GM10266 (cell line): ENCODE measurements around the gene RYR1.
"Not testable (repeated sequence)": the region's sequence is repeated elsewhere in the genome, so short reads cannot be mapped to it uniquely, and the experiment has no call there.

Source experiments
- DNase-seq: peaks from one replicate; pipeline ENCODE4 v3.0.0; 2012; ENCODE audit errors: extremely low spot score
- CTCF ChIP-seq: IDR thresholded peaks from 2 replicates; pipeline ENCODE4 v1.5.1; 2012; ENCODE audit warnings: mild to moderate bottlenecking, low read depth; ENCODE audit not compliant: control insufficient read depth, insufficient read depth; ENCODE audit errors: missing control alignments

RYR1 gene

DNA sequence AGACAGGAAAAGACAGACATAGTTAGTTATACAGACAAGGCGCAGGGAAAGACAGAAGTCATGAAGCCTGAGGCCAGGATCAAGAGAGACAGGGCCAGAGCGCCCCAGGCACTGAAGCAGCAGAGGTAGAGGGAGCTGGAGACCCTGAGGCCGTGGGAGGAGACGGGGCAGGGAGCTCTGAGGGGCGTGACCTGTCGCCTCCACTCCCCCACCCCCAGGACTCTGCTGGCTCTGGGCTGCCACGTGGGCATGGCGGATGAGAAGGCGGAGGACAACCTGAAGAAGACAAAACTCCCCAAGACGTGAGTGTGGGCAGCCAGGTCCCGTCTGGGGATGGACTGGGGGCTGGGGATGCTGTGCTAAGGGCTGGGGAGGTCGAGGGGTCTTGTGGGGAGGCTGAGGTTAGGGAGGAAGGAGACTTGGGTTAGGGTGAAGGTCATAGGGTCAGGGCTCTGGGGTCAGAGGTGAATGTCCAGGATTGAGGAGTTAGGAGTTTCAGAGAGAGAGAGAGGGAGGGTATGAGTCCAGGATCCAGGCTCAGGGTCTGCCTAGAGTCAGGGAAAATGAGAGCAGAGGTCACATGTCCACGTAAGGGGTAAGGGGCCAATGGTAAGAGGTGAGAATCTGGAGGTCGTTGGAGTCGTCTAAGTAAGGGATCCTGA lies 31.1 kb downstream of the RYR1 start:
- DNase-seq: no peak
- TF ChIP-seq CTCF: no peak

DNA sequence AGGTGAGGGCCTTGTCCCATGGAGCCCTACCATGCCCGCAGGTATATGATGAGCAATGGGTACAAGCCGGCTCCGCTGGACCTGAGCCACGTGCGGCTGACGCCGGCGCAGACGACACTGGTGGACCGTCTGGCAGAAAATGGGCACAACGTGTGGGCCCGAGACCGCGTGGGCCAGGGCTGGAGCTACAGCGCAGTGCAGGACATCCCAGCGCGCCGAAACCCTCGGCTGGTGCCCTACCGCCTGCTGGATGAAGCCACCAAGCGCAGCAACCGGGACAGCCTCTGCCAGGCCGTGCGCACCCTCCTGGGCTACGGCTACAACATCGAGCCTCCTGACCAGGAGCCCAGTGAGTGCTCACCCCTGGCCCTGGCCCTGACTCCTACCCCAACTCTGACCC lies 32.6 kb downstream of the RYR1 start:
- DNase-seq: no peak
- TF ChIP-seq CTCF: no peak

DNA sequence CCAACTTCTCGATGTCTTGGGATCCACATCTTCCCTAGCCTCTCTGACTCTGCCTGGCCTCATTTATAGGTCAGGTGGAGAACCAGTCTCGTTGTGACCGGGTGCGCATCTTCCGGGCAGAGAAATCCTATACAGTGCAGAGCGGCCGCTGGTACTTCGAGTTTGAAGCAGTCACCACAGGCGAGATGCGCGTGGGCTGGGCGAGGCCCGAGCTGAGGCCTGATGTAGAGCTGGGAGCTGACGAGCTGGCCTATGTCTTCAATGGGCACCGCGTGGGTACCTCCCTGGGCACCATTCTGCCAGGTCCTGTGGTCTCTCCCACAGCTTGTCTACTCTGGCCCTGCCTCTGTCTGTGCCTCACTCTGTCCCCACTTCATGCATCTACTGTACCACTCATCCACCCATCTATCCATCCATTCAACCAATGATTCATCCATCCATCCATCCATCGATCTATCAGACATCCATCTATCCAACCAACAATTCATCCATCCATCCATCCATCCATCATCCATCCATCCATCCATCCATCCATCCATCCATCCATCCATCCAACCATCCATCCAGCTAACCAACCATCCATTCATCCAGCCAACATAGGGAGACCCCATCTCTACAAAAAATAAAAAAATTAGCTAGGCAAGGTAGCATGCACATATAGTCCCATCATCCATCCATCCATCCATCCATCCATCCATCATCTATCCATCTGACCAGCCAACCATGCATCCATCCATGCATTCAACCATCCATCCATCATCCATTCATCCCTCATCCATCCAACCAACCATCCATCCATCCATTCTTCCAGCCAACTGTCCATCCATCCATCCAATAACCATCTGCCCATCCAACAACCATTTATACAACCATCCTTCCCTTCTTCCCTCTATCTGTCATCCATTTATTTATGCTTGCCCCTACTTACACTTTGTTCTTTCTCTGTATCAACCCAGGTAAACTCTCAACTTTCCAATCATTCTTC lies 34.3 kb downstream of the RYR1 start:
- TF ChIP-seq CTCF: no peak
- DNase-seq: no peak

- no peak for TF ChIP-seq CTCF
- no peak for DNase-seq
Measured at GRCh38 chr19:38469151-38469550, 35.7 kb downstream of the RYR1 start.

DNA sequence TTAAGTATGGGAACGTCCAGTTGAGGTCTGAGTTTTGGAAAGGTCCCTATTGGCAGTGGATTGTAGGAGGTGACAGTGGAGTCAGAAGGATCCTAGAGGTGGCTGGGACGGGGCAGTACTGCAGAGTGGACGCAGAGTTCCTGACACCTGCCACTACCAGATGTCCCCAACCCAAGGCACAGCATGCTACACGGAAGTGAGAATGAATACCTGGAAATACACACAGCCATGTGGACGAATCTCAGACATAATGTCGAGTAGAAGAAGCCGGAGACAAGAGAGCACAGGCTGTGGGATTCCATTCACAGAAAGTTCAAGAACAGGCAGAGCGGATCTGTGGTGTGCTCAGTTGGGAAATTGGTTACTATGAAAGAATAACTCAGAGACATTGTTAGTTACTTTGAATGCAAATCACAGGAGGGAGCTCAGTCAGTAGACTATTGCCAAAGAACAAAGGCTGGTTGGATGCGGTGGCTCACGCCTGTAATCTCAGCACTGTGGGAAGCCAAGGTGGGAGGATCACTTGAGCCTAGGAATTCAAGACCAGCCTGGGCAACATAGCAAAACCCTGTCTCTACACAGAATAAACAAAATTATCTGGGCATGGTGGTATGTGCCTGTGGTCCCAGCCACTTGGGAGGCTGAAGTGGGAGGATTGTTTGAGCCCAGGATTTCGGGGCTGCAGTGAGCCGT lies 37.4 kb downstream of the RYR1 start:
- TF ChIP-seq CTCF: no peak
- no peak for DNase-seq

DNA sequence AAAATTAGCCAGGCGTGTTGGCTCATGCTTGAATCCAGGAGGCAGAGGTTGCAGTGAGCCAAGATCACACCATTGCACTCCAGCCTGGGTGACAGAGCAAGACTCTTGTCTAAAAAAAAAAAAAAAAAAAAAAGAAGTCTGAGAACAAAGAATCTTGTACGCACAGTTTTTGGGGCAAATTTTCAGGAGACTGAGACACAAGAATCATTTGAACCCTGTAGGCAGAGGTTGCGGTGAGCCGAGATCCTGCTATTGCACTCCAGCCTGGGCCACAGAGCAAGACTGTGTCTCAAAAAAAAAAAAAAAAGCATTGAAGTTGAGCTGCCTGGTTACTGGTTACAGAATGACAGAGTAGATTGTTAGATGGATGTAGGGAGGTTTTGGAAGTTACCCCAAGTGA lies 39.2 kb downstream of the RYR1 start:
- DNase-seq: not testable (repeated sequence)

GRCh38 chr19:38473201-38473600 lies 39.7 kb downstream of the RYR1 start:
- no peak for TF ChIP-seq CTCF
- DNase-seq: no peak
